ENCODE measurements around the gene NXPH4.

DNA sequence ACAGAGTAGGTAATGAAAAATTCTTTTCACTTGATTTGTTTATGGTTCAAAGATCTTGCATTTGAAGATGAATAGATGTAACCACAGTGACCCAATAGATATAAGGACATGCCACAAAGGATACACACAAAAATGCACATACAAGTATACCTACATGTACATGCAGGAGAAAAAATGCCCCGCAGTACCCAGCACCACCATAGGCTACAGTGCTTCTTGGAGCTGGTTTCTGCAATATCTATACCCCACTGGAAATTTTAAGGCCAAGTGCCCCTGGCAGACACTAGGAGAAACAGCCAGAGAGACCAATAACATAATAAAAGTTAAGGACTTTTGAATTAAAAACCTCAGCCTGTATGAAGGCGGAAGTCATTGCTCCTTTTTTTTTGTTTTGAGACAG lies 46.5 kb downstream of the NXPH4 start:
- TF ChIP-seq, protein P1, sequence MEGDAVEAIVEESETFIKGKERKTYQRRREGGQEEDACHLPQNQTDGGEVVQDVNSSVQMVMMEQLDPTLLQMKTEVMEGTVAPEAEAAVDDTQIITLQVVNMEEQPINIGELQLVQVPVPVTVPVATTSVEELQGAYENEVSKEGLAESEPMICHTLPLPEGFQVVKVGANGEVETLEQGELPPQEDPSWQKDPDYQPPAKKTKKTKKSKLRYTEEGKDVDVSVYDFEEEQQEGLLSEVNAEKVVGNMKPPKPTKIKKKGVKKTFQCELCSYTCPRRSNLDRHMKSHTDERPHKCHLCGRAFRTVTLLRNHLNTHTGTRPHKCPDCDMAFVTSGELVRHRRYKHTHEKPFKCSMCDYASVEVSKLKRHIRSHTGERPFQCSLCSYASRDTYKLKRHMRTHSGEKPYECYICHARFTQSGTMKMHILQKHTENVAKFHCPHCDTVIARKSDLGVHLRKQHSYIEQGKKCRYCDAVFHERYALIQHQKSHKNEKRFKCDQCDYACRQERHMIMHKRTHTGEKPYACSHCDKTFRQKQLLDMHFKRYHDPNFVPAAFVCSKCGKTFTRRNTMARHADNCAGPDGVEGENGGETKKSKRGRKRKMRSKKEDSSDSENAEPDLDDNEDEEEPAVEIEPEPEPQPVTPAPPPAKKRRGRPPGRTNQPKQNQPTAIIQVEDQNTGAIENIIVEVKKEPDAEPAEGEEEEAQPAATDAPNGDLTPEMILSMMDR (conservative IDR thresholded peaks at IDR 0.05) = no peak
- TF ChIP-seq ZFX (IDR thresholded peaks at IDR 0.05) = no peak
